Erythroblast (primary cell): ENCODE data around the gene PSMD1.

Experiments used
- GATA1 ChIP-seq: IDR thresholded peaks from 2 replicates; pipeline ENCODE4 v1.6.1; 2011; ENCODE audit warnings: low read depth, mild to moderate bottlenecking, control low read depth, low read length, moderate library complexity
- POLR2A ChIP-seq: IDR thresholded peaks from 2 replicates; pipeline ENCODE4 v1.6.1; 2011; ENCODE audit warnings: mild to moderate bottlenecking, low read length

DNA sequence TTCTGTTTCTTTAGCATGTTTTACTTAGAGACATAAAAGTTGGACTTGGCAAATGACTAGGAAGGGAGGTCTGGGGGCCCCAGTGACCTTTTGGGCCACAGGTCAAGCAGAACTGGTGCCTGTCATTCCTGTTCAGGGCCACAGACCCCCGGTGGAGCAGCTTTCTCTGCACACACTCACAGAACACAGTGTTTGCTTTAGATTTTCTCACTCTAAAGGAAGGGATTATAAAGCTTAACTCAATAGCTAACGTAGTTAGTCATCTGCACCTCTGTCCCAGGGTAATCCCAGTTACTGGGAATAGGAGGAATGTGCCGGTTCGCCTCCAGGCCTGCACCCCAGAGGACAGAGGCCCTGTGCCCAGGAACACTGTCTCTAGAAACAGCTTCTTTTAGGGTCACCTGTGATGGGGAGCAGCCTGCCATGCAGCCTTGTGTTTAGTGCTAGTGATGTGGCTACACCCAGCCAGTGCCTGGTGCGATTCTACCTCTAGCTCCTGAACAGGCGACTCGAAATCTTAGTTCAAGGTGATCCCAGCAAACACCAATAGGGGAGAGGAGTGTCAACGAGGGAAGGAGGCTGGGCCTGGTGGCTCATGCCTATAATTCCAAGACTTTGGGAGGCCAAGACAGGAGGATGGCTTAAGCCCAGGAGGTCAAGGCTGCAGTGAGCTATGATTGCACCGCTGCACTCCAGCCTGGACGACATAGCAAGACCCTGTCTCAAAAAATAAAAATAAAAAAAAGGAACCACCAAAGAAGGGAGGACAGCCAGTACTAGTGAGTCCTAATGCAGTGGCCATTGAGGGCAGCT is 49.2 kb upstream of the PSMD1 start:
- TF ChIP-seq POLR2A = no peak
- no peak for TF ChIP-seq GATA1
